H1 (cell line): ENCODE results near the gene KCNMA1.

Experiments
- MAX ChIP-seq: IDR thresholded peaks from 2 replicates; pipeline ENCODE4 v1.6.1; 2012; ENCODE audit warnings: inconsistent platforms
- RXRA ChIP-seq: IDR thresholded peaks from 2 replicates; pipeline ENCODE4 v1.6.1; 2011; ENCODE audit warnings: low read depth, mild to moderate bottlenecking, low read length, moderate library complexity; ENCODE audit not compliant: insufficient read depth
- SP1 ChIP-seq: IDR thresholded peaks from 2 replicates; pipeline ENCODE4 v1.6.1; 2011; ENCODE audit warnings: low read depth, low read length
- ZNF274 ChIP-seq: IDR thresholded peaks from 2 replicates; pipeline ENCODE4 v1.7.0; 2012; ENCODE audit warnings: low read length, borderline replicate concordance; ENCODE audit errors: extremely low read depth
- TF ChIP-seq, protein P1 (sequence below), 3 experiments: IDR thresholded peaks; 1 replicate in 2 of 3; 2 replicates in 1 of 3; pipeline versions ENCODE4 v1.5.1 to v1.6.1; 2011; ENCODE audit warnings: low read length in 3 of 3, mild to moderate bottlenecking in 3 of 3, inconsistent platforms in 2 of 3, low read depth in 1 of 3, moderate library complexity in 1 of 3; ENCODE audit not compliant: insufficient read depth in 1 of 3; ENCODE audit errors: control extremely low read depth in 1 of 3

DNA sequence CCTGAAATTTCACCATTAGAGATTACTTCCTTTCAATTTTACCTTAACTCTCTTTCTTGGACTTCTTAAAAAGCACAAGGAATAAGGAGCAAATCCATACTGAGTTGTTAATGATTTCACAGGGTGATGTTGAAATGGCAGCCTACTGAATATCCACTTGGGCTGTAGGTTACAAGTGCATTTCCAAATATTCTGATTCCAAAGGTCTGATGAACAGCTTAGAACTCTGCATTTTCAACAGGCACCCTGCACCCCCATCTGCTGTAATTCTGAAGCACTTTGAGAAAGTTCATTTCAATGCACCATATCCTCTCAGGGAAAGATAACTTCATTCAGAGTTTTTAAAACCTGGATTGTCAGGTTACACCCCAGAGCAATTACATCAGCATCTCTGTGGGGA is 368.4 kb downstream of the KCNMA1 start:
- TF ChIP-seq ZNF274 (no peak), MAX (no peak), SP1 (no peak), RXRA (no peak)
- TF ChIP-seq, protein P1, sequence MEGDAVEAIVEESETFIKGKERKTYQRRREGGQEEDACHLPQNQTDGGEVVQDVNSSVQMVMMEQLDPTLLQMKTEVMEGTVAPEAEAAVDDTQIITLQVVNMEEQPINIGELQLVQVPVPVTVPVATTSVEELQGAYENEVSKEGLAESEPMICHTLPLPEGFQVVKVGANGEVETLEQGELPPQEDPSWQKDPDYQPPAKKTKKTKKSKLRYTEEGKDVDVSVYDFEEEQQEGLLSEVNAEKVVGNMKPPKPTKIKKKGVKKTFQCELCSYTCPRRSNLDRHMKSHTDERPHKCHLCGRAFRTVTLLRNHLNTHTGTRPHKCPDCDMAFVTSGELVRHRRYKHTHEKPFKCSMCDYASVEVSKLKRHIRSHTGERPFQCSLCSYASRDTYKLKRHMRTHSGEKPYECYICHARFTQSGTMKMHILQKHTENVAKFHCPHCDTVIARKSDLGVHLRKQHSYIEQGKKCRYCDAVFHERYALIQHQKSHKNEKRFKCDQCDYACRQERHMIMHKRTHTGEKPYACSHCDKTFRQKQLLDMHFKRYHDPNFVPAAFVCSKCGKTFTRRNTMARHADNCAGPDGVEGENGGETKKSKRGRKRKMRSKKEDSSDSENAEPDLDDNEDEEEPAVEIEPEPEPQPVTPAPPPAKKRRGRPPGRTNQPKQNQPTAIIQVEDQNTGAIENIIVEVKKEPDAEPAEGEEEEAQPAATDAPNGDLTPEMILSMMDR (IDR thresholded peaks at IDR 0.05; ENCODE audit: control extremely low read depth in 1 of 3, insufficient read depth in 1 of 3, low read depth in 1 of 3, low read length in 3 of 3): no peak
